Measurements from ENCODE around the gene ACTL7A.
"Not testable (repeated sequence)": the region's sequence is repeated elsewhere in the genome, so short reads cannot be mapped to it uniquely, and the experiment has no call there.

The ACTL7A gene

GRCh38 chr9:108880738-108881316, 18.8 kb downstream of the ACTL7A start:
- DNase-seq (ENCODE audit: low read depth in 2 of 2), result no peak

DNA sequence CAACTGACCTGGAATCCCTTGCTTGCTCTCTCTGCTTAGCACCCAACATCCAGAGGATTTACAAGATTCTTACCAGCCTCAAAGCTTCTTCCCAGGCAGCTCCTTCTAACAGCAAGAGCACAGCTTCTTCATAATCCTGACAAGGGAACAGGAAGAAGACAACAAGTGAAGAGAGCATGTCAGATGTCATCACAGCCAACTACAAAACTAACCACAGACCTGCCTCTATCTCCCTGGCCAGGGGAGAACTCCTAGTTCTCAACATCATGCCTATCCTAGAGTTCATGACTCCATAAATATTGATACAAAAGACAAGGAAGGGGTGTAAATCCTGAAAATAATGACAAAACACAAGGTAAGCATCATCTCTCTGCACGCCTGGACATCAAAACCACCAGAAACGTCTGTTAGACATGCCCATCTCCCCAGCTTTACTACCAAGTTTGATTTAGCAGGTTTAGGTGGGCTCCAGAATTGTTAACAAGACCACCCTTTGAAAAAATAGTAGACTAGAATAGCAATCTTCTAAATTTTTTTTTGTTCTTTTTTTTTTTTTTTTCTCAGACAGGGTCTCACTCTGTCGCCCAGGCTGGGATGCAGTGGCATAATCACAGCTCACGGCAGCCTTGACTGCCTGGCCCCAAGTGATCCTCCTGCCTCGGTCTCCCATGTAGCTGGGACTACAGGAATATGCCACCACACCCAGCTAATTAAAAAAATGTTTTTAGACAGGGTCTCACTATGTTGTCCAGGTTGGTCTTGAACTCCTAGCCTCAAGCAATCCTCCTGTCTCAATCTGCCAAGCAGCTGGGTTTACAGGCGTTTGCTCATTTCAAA, 20.2 kb downstream of the ACTL7A start:
- DNase-seq (ENCODE audit: low read depth in 2 of 2), result no peak

DNA sequence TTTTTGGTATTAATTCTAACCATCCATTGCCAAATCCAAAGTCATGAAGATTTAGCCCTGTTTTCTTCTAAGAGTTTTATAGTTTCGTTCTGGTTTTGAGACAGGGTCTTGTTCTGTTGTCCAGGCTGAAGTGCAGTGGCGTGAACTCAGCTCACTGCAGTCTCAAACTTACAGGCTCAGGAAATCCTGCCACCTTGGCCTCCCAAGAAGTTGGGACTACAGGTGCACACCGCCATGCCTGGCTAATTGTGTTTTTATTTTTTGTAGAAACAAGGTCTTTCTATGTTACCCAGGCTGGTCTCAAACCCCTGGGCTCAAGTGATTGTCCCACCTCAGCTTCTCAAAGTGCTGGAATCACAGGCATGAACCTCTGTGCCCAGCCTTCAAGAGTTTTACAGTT, 21.0 kb downstream of the ACTL7A start:
- no peak for DNase-seq (ENCODE audit: low read depth in 2 of 2)

DNA sequence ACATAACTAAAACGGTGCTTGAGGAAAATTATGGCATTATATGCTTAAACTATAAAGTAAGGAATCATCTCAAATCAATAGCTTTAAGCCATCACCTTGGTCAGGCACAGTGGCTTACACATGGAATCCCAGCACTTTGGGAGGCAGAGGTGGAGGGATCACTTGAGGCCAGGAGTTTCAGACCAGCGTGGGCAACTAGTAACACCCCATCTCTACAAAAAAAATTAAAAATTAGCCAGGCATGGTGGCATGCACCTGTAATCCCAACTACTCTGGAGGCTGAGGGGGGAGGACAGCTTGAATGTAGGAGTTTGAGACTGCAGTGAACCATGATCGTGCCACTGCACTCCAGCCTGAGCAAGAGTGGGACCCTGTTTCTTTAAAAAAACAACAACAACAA, 22.6 kb downstream of the ACTL7A start:
- no peak for DNase-seq (ENCODE audit: low read depth in 2 of 2)

- DNase-seq (ENCODE audit: low read depth in 2 of 2), result no peak
Observed at GRCh38 chr9:108885643-108886348, 23.7 kb downstream of the ACTL7A start.

DNA sequence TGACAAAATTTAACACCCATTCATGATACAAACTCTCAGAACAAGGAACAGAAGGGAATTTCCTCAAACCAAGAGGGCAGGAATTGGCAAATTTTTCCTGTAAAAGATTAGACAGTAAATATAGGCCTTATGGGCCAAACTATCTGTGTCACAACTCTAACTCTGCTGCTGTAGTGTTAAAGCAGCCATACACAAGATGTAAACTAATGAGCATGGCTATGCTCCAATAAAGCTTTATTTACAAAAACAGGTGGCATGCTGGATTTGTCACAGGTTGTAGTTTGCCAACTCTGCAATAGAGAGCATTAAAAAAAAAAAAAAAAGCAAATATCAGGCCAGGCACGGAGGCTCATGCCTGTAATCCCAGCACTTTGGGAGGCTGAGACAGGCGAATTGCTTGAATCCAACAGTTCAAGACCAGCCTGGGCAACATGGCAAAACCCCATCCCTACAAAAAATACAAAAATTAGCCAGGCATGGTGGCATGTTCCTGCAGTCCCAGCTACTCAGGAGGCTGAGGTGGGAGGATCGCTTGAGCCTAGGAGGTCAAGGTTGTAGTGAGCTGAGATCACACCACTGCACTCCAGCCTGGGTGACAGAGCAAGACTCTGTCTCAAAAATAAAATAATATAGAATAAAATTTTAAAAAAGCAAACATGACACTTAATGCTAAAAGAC, 24.7 kb downstream of the ACTL7A start:
- DNase-seq (ENCODE audit: low read depth in 2 of 2), result not testable (repeated sequence)

- DNase-seq (ENCODE audit: low read depth in 2 of 2), result no peak
Observed at GRCh38 chr9:108889649-108890067, 27.6 kb downstream of the ACTL7A start.

DNA sequence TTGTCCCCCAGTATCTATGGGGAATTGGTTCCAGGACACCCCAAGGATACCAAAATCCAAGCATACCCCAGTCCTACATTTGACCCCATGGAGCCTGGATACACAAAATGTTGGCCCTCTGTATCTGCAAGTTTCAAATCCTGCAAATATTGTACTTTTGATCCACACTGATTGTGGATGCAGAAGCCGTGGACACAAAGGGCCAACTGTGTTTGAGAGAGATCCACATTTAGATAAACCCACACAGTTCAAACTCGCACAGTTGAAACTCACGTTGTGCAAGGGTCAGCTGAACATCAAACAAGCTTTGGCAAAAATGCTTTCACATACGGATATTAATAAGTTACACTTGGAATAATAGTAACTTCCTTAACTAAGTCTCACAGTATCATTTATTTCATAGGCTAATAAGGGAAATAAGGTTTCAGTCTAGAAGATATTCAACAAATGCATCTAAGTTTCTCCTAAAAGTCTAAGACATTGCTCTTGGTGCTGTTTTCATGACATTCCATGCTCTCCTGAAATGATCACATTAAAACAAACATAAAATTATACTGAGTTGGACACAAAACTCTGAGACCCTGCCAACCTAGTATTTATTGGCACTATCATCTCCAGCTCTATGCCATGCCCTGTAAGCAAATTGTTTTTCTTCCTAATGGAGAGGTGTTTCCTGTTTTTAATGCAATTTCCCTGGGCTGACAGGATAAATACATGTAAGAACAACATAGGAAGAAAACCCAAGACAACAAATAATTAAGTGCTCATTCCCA, 32.3 kb downstream of the ACTL7A start:
- DNase-seq (ENCODE audit: low read depth in 2 of 2), result no peak

GRCh38 chr9:108897324-108898096, 35.4 kb downstream of the ACTL7A start:
- DNase-seq (ENCODE audit: low read depth in 2 of 2), result no peak

DNA sequence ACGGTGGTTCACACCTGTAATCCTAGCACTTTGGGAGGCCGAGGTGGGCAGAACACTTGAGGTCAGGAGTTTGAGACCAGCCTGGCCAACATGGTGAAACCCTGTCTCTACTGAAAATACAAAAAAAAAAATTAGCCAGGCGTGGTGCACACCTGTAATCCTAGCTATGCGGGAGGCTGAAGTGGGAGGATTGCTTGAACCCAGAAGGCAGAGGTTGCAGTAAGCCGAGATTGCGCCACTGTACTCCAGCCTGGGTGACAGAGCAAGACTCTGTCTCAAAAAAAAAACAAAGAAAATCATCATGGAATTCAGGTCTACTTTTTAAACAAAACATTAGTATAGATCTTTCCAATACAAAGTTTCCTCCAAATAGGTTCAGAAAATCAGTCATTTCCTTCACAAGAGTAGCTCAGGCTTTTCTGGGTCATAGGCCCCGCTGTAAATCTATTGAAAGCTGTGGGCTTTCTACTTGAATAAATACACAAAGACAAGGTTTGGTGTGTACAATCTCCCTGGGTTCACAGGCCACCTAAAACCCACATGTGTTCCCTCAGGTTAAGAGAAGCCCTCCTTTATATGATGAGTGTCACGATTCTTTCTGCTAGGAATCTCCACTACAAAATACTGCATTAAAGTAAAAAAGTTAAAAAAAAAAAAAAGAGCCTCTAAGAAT, 37.1 kb downstream of the ACTL7A start:
- DNase-seq (ENCODE audit: low read depth in 2 of 2), result not testable (repeated sequence)

DNA sequence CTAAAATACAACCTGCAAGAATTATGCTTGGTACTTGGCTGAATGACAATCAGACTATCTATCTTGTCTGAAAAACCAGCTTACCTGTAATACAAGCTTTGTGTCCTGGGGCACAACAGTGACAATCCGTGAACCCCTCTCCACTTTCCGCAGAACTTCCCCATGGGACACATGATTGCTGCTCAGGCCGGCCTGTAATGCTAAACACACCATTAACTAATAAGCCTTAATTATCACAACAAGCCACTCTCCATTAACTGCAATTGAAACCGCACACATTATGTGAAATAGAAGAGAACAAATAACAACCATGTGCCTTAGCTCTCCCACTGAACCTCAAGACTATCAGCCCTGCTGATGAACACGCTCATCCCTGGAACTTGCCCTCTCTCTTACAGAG, 38.1 kb downstream of the ACTL7A start:
- DNase-seq (ENCODE audit: low read depth in 2 of 2), result no peak

- DNase-seq (ENCODE audit: low read depth in 2 of 2), result no peak
Observed at GRCh38 chr9:108903420-108904103, 41.5 kb downstream of the ACTL7A start.

- DNase-seq (ENCODE audit: low read depth in 2 of 2), result no peak
Observed at GRCh38 chr9:108904161-108904560, 42.1 kb downstream of the ACTL7A start.

GRCh38 chr9:108905494-108905893, 43.4 kb downstream of the ACTL7A start:
- DNase-seq (ENCODE audit: low read depth in 2 of 2), result no peak

- no peak for DNase-seq (ENCODE audit: low read depth in 2 of 2)
Observed at GRCh38 chr9:108910402-108910801, 48.3 kb downstream of the ACTL7A start.

DNA sequence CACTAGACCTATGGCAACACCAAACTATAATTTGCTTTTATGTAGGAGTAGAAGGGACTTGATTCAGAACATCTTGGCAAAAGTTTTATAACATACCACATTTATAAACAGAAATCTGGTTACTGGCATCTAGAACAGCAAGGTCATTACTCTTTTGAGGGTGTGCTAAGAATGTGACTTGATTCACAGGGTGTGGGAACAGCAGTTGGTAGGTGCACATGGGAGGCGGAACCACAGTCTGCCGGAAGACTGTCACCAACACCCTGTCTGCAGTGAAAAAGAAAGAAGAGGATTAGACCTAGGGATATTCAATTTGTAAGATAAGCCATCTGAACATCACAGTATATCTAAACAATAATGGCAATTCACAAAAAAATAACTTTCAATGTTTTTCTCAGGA, 48.8 kb downstream of the ACTL7A start:
- no peak for DNase-seq (ENCODE audit: low read depth in 2 of 2)

- DNase-seq (ENCODE audit: low read depth in 2 of 2), result no peak
Observed at GRCh38 chr9:108911820-108912219, 49.8 kb downstream of the ACTL7A start.

Data from stimulated activated CD8-positive, alpha-beta memory T cell treated with anti-CD3 and anti-CD28 coated beads, Interleukin-2, amount 100 ng/mL, for 1 hour (primary cell).